OCI-LY3 (cell line): ENCODE data around the gene PYHIN1.

Source experiments
- H2AFZ ChIP-seq: fragments of 200-600, 300-600 bp; shearing (Covaris generic); 2 replicates; pipeline ENCODE4 v1.6.0; 2014; ENCODE audit warnings: antibody characterized with exemption, low read depth, low read length
- H3K27ac ChIP-seq: fragments of 200-600, 300-600 bp; sonication (generic); 2 replicates; pipeline ENCODE4 v1.5.1; 2014; ENCODE audit warnings: mild to moderate bottlenecking, low read length, moderate library complexity, mixed read lengths
- H3K27me3 ChIP-seq: fragments of 200-600, 300-600 bp; sonication (generic); 2 replicates; pipeline ENCODE4 v1.6.1; 2014; ENCODE audit warnings: low read depth, low read length, mixed read lengths
- H3K36me3 ChIP-seq: fragments of 200-600, 300-600 bp; sonication (generic); replicated peaks from 2 replicates; pipeline ENCODE3; 2014; ENCODE audit warnings: low read depth, low read length, mixed read lengths
- H3K4me1 ChIP-seq: fragments of 300-600, 200-600 bp; sonication (generic); 2 replicates; pipeline ENCODE4 v1.6.1; 2014; ENCODE audit warnings: low read length, mixed read lengths
- H3K4me2 ChIP-seq: fragments of 200-600, 300-600 bp; sonication (generic); 2 replicates; pipeline ENCODE4 v1.6.1; 2014; ENCODE audit warnings: low read length, mixed read lengths
- H3K4me3 ChIP-seq: fragments of 300-600, 200-600 bp; sonication (generic); 2 replicates; pipeline ENCODE4 v1.5.1; 2014; ENCODE audit warnings: antibody characterized with exemption, mild to moderate bottlenecking, low read length, moderate library complexity
- H3K79me2 ChIP-seq: fragments of 300-600, 200-600 bp; shearing (Covaris generic); 2 replicates; pipeline ENCODE4 v1.6.1; 2014; ENCODE audit warnings: mild to moderate bottlenecking, low read length, mixed read lengths
- H3K9ac ChIP-seq: fragments of 300-600, 200-600 bp; shearing (Covaris generic); 2 replicates; pipeline ENCODE4 v1.6.0; 2014; ENCODE audit warnings: mild to moderate bottlenecking, low read length, moderate library complexity
- H3K9me3 ChIP-seq: fragments of 200-600, 300-600 bp; shearing (Covaris generic); 2 replicates; pipeline ENCODE4 v1.6.1; 2014; ENCODE audit warnings: low read length, mixed read lengths; ENCODE audit not compliant: insufficient read depth
- H4K20me1 ChIP-seq: fragments of 200-600, 300-600 bp; sonication (generic); 2 replicates; pipeline ENCODE4 v1.6.1; 2016; ENCODE audit warnings: low read length, mixed read lengths; ENCODE audit not compliant: insufficient read depth
- EZH2phosphoT487 ChIP-seq: fragments of 200-600 bp; shearing (Covaris generic); IDR thresholded peaks from 2 replicates; pipeline ENCODE4 v1.6.1; 2018; ENCODE audit warnings: antibody characterized with exemption, mixed run types, low read depth
- TF ChIP-seq, protein P1 (sequence below): fragments of 200-600, 300-600 bp; sonication (generic); IDR thresholded peaks from 2 replicates; pipeline ENCODE4 v1.5.1; 2014; ENCODE audit warnings: antibody characterized with exemption, low read length, low read depth

The PYHIN1 gene

DNA sequence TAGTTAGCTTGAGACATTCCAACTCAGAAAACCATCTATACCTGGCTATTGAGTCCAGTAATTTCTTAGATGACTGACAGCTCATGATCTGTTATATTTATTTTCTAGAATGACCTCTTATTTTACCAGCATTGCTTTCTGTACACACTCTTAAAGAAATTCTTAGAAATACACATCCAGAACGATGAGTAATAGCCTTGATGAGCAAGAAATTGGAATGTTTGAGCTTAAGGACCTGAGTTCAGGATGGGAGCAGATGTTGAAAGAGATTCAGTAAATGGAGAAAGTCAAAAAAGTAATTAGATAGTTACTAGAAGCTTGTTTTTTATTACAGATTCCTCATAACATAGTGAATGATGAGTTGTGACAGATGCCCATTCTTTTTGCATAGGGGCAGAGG lies 11.7 kb downstream of the PYHIN1 start:
- Histone ChIP-seq H3K36me3 (no peaks in the 10 kb centered on the region), H4K20me1 (no peaks in the 10 kb centered on the region), H3K27me3 (no peaks in the 10 kb centered on the region), H3K27ac (no peak overlapping the region), H3K79me2 (no peaks in the 10 kb centered on the region), H3K4me3 (no peak overlapping the region), H3K4me2 (no peak overlapping the region), H3K4me1 (no peaks in the 10 kb centered on the region), H2AFZ (no peak overlapping the region), H3K9ac (no peak overlapping the region), H3K9me3 (no peaks in the 10 kb centered on the region)
- no peak for TF ChIP-seq EZH2phosphoT487
- TF ChIP-seq, protein P1, sequence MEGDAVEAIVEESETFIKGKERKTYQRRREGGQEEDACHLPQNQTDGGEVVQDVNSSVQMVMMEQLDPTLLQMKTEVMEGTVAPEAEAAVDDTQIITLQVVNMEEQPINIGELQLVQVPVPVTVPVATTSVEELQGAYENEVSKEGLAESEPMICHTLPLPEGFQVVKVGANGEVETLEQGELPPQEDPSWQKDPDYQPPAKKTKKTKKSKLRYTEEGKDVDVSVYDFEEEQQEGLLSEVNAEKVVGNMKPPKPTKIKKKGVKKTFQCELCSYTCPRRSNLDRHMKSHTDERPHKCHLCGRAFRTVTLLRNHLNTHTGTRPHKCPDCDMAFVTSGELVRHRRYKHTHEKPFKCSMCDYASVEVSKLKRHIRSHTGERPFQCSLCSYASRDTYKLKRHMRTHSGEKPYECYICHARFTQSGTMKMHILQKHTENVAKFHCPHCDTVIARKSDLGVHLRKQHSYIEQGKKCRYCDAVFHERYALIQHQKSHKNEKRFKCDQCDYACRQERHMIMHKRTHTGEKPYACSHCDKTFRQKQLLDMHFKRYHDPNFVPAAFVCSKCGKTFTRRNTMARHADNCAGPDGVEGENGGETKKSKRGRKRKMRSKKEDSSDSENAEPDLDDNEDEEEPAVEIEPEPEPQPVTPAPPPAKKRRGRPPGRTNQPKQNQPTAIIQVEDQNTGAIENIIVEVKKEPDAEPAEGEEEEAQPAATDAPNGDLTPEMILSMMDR = no peak

DNA sequence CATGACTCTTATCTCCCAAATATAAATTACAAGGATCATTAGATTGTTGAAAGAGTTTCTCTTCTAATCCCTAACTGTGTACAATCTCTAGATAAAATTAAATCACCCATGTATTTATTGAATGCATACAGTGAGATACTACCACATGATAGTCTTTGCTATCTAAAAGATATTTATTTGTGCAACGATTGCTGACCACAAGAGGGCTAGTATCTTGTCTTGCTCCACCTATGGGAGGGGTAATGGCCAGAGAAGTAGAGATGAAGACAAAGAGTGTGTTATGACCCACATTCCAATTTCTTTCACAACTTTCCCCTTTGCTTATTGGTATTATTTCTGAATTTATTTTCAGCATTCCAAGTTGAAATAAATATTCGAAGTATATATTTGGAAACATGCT lies 13.7 kb downstream of the PYHIN1 start:
- no peak overlapping the region for H3K4me2 ChIP-seq

DNA sequence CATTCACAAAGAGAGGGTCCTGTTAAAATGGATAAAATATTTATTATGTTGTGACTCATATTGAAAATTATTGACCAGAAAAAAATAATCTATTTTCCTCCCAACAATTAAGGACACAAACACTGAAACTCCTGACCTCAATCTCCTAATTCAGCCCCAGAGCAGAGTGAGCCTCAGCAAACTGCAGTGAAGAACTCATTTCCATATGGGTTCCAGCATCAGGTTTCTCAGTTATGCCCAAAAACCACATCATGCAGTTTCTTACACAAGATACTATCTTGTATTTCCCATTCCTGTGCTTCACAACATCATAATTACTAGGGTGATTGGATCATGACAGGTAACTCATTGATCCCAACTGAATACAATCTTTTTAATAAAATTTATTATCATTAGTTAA lies 15.4 kb downstream of the PYHIN1 start:
- no peaks in the 10 kb centered on the region for H3K27me3 ChIP-seq
- no peaks in the 10 kb centered on the region for H3K36me3 ChIP-seq
- H3K27ac ChIP-seq = no peak overlapping the region
- H3K9me3 ChIP-seq = no peaks in the 10 kb centered on the region
- peaks cover 6% of the 10 kb centered on the region for H3K4me1 ChIP-seq
- no peak overlapping the region for H2AFZ ChIP-seq
- no peak overlapping the region for H3K9ac ChIP-seq
- H4K20me1 ChIP-seq = no peaks in the 10 kb centered on the region
- TF ChIP-seq, protein P1 = no peak
- no peak for TF ChIP-seq EZH2phosphoT487
- no peaks in the 10 kb centered on the region for H3K79me2 ChIP-seq
- H3K4me3 ChIP-seq = no peak overlapping the region
- no peak overlapping the region for H3K4me2 ChIP-seq

More for the DNA sequence above, 13.7 kb downstream of the PYHIN1 start:
- Histone ChIP-seq H3K4me1 (no peaks in the 10 kb centered on the region), H3K27me3 (no peaks in the 10 kb centered on the region), H3K9ac (no peak overlapping the region), H3K79me2 (no peaks in the 10 kb centered on the region), H3K27ac (no peak overlapping the region), H3K36me3 (no peaks in the 10 kb centered on the region), H4K20me1 (no peaks in the 10 kb centered on the region), H3K4me3 (no peak overlapping the region), H3K9me3 (no peaks in the 10 kb centered on the region), H2AFZ (no peak overlapping the region)
- no peak for TF ChIP-seq EZH2phosphoT487
- TF ChIP-seq, protein P1 = no peak

DNA sequence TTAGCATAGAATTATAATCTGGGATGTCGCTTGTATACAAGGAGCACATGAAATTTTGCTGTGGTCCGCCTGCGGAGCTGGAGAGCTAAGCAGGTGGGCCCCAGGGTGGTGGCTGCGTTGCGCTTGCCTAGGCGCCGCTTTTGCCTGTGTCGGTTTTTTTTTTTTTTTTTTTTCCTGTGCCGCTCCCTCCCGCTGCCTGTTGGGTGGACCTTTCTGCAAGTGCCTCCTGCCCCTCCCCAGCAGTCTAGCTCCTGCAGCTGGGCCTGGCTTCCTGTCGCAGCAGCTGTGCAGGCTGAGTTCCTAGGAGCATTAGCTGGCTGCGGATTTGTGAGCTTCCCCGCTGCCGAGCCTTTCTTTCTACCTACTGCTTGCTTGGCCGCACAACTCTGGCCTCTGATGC lies 20.6 kb downstream of the PYHIN1 start:
- Histone ChIP-seq H3K4me1 (peaks cover 14% of the 10 kb centered on the region), H3K27ac (peak overlapping the region; percentile 83), H3K36me3 (no peaks in the 10 kb centered on the region), H4K20me1 (no peaks in the 10 kb centered on the region), H3K4me2 (peak overlapping the region; percentile 87), H2AFZ (peak overlapping the region; percentile 59), H3K4me3 (peak overlapping the region; percentile 73), H3K79me2 (no peaks in the 10 kb centered on the region), H3K27me3 (no peaks in the 10 kb centered on the region), H3K9me3 (no peaks in the 10 kb centered on the region), H3K9ac (peak overlapping the region; percentile 61)
- no peak for TF ChIP-seq EZH2phosphoT487
- TF ChIP-seq, protein P1 = no peak
